D721Med (cell line): ENCODE measurements around the gene PCSK6.
"Not testable (repeated sequence)": the region's sequence is repeated elsewhere in the genome, so short reads cannot be mapped to it uniquely, and the experiment has no call there.

Source experiments
- DNase-seq: peaks from one replicate; pipeline ENCODE4 v3.0.0; 2011; ENCODE audit warnings: low spot score; ENCODE audit not compliant: insufficient read length
- FAIRE-seq: peaks from 2 replicates; lab custom pipeline; 2011; peaks lifted over from hg19 to GRCh38; lab: Jason Lieb, UNC
- TF ChIP-seq, protein P1 (sequence below): IDR thresholded peaks from 2 replicates; pipeline ENCODE4 v1.5.1; 2012; ENCODE audit warnings: mild to moderate bottlenecking, control low read depth; ENCODE audit not compliant: insufficient read depth; ENCODE audit errors: missing control alignments

Gene PCSK6

DNA sequence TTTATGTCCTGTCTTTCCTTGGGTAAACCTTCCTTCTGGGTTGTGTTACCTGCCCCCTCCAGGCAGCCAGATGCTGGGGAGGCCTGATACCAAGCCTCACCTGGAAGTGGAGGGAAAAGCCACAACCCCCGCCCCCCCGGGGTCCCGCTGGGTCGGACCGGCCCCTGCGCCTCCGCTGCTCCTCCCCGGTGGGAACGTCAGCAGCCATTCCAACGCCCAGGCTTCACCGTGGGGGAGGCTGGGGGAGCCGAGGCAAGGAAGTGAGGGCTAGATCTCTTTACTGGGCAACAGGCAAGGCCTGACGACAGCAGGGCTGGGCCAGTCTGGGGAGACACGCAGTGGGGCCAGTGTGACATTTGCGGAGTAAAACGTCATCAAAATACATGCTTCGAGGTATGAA, 141.5 kb downstream of the PCSK6 start:
- TF ChIP-seq, protein P1, sequence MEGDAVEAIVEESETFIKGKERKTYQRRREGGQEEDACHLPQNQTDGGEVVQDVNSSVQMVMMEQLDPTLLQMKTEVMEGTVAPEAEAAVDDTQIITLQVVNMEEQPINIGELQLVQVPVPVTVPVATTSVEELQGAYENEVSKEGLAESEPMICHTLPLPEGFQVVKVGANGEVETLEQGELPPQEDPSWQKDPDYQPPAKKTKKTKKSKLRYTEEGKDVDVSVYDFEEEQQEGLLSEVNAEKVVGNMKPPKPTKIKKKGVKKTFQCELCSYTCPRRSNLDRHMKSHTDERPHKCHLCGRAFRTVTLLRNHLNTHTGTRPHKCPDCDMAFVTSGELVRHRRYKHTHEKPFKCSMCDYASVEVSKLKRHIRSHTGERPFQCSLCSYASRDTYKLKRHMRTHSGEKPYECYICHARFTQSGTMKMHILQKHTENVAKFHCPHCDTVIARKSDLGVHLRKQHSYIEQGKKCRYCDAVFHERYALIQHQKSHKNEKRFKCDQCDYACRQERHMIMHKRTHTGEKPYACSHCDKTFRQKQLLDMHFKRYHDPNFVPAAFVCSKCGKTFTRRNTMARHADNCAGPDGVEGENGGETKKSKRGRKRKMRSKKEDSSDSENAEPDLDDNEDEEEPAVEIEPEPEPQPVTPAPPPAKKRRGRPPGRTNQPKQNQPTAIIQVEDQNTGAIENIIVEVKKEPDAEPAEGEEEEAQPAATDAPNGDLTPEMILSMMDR: no peak
- FAIRE-seq (no peak), DNase-seq (no peak)

DNA sequence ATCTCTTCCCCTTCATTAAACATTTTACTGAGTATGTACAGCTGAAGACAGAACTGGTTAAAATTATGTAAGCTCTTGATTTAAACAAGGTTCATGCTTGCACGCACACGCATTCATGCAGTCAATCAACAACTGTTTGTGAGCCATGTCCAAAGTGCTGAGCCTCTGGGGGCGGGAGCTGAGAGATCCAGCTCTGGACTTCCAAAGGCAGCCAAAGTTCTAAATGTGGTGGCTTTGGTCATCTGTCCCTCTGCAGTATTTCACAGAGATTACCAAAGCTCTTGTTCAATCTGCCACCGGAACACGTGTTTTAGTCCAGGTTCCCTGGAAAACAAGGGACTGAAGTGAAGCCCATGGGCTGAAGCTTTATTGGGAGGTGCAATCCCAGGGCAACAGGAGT, 142.1 kb downstream of the PCSK6 start:
- TF ChIP-seq, protein P1: no peak
- FAIRE-seq (no peak), DNase-seq (no peak)

DNA sequence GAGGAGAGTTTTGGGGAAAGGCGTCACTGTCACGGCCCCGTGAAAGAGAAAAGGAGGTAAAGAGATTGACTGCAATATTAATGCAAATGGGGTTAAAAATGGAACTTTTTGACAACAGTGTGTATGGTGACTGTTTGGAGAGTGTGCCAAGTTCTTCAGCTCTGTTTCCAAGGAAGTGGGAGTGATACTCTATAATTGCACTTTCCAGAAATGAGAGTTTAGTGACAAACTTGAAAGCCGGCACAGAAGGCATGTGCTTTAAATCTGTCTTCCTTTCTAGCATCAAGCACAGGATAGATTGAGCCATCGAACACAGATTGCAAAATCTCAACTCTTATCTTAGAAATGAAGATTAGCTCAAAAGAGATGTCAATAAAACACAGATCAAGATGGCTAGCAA, 142.6 kb downstream of the PCSK6 start:
- TF ChIP-seq, protein P1: no peak
- no peak for FAIRE-seq
- no peak for DNase-seq

DNA sequence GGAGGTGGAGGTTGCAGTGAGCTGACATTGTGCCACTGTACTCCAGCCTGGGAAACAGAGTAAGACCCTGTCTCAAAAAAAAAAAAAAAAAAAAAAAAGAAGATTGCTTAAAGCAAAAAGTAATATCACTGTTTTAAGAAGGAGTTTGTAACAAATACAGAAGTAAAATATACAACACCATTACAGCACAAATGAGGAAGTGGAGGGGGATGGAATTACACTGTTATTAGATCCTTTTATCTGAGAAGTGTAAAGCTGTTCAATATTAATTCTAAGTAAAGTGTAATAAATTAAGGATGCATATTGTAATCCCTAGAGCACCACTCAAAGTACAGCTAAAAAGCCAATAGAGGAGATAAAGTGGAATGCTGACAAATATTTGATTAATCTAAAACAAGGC, 147.5 kb downstream of the PCSK6 start:
- TF ChIP-seq, protein P1: no peak
- no peak for DNase-seq
- no peak for FAIRE-seq

DNA sequence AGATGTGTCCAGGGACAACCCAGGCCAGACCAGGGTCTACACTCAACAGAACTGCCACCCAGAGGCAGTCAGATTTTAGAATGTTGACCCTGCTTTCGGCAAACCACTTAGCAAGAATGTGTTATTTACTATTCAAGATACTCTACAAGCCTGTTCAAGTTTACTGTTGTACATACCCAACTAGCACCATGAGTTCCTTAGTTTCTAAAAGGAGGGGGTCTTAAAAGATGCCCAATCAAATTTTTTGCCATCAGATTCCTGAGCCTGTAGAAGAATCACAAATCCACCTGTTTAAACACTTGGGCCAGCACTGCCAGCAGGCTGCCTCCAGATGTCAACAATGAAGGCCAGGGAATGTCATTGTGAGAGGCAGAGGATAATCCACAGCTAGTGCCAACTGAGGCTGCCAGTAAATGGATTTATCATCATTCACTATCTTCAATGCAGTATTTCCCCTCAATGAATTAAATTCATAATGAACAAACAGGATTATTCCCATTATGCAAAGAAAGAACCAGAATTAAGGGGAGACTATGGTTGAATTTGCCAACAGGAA, 150.9 kb downstream of the PCSK6 start:
- no peak for DNase-seq
- TF ChIP-seq, protein P1: no peak
- no peak for FAIRE-seq

DNA sequence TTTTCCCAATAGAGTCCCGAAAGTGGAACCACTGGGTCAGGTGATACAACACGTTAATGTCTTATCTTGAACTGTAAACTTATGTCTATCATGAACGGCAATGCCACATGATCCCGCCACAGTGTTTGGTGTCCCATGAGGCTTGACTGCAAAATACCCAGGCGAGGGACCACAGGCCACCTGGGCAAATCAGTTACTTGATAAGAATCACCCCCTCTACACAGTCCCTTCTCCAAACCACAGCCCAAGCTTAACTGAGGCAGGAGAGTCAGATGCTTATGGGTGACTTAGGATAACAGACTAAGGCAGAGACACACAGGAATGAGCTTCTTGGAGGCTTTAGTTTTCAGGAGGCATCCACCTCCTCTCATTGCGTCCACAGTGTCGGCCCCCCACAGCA, 151.5 kb downstream of the PCSK6 start:
- FAIRE-seq: no peak
- TF ChIP-seq, protein P1: no peak
- DNase-seq: no peak

DNA sequence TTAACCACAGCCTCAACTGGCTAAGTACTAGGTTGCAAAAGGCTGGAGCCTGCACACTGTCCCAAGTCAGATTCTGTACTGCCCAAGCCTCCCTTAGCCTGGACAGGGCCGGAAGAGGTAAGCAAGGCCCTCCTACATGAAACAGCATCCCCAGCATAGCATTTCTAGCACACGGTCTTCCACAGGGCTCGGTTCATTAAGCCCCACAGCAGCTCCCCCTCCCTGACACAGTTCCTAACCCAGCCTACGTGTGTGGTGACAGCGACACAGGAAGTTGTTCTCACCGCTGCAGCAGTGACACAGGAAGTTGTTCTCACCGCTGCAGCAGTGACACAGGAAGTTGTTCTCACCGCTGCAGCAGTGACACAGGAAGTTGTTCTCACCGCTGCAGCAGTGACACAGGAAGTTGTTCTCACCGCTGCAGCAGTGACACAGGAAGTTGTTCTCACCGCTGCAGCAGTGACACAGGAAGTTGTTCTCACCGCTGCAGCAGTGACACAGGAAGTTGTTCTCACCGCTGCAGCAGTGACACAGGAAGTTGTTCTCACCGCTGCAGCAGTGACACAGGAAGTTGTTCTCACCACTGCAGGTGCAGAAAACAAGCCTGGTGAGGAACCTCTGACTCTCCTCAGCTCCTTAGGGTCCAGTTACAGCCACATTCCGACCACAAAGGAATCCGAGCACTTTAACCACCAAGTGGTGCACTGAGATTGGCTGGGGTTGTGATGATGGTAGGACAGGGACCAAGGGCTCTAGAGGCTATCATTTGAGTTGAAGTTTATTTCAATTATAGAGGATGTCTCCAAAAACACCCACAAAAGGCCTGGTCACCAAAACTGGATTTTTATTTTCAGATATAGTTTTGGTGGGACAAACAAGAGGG, 155.4 kb downstream of the PCSK6 start:
- FAIRE-seq, DNase-seq: not testable (repeated sequence)
